Left ventricle myocardium inferior (tissue), 1 donor: Measurements from ENCODE around the gene TBX4. TPM values are rescaled to one million over a fixed set of nuclear protein-coding genes. Genes with fewer than 3 reads are reported as not detected.

ENCODE experiments used
- DNase-seq: peaks from one replicate; pipeline ENCODE4 v3.0.0-alpha.2; 2020
- H3K27ac ChIP-seq: fragments of 200-600 bp; replicated peaks from 2 replicates; pipeline ENCODE4 v1.8.0; 2021
- H3K27me3 ChIP-seq: fragments of 200-600 bp; 2 replicates; pipeline ENCODE4 v1.8.0; 2021; ENCODE audit warnings: low read depth
- H3K36me3 ChIP-seq: fragments of 200-600 bp; 2 replicates; pipeline ENCODE4 v1.8.0; 2021
- H3K4me1 ChIP-seq: fragments of 200-600 bp; 2 replicates; pipeline ENCODE4 v1.8.0; 2021
- H3K4me3 ChIP-seq: fragments of 200-600 bp; 2 replicates; pipeline ENCODE4 v1.8.0; 2021; ENCODE audit warnings: mild to moderate bottlenecking, moderate library complexity
- H3K9me3 ChIP-seq: fragments of 200-600 bp; replicated peaks from 2 replicates; pipeline ENCODE4 v1.8.0; 2021
- CTCF ChIP-seq: fragments of 200-600 bp; IDR thresholded peaks from 2 replicates; pipeline ENCODE4 v1.8.0; 2021; ENCODE audit warnings: antibody characterized with exemption, mild to moderate bottlenecking, borderline replicate concordance
- intact Hi-C: fragments of 100-400 bp; cut with micrococcal nuclease; formaldehyde crosslinking; loops from one replicate; pipeline ENCODE4 v1.11.0; 2022
- long read RNA-seq: library from polyadenylated mRNA; unstranded; transcript quantifications from one replicate; pipeline ENCODE4 v2.0.0, GENCODE V29; 2021
- total RNA-seq: library from RNA; stranded (reverse); fragmentation: NEBNext Ultra II Directional; extraction: Animal tissue kit (Norgen Biotek cat#: 25700); gene quantifications from one replicate; pipeline ENCODE4 v1.2.1, GENCODE V29; 2021
- donor health status: DM: no; HTN: yes; CAD: no; lungs with severe emphysema.

The TBX4 gene
- total RNA-seq = not detected
- long read RNA-seq = 0 reads

GRCh38 chr17:61452301-61453290, at the start of gene TBX4:
Gene TBX4, plus strand, starts transcription at chr17:61452422. Its CDS starts 4,069 bp downstream, at chr17:61456491.
- Histone ChIP-seq H3K27me3 (peaks cover 100% of the 10 kb centered on the region), H3K4me1 (peaks cover 36% of the 10 kb centered on the region), H3K36me3 (no peaks in the 10 kb centered on the region), H3K4me3 (peak within 1 kb of the TSS; percentile 59), H3K9me3 (no peaks in the 10 kb centered on the region), H3K27ac (no peak within 1 kb of the TSS)
- no peak for TF ChIP-seq CTCF
- intact Hi-C loops = no loop called here
- DNase-seq = no peak

GRCh38 chr17:61402978-61403800, 49.0 kb upstream of the TBX4 start:
- intact Hi-C loops = loop anchor here (10.0 kb wide), 1 partner anchor 398 kb away; no protein-coding TSS in a partner anchor
- no peak for DNase-seq

GRCh38 chr17:61403801-61404662, 48.2 kb upstream of the TBX4 start:
- no peaks in the 10 kb centered on the region for H3K9me3 ChIP-seq
- intact Hi-C loops = loop anchor here (10.0 kb wide), 1 partner anchor 399 kb away; no protein-coding TSS in a partner anchor
- peaks cover 10% of the 10 kb centered on the region for H3K36me3 ChIP-seq
- H3K4me3 ChIP-seq = peak overlapping the region; percentile 77
- peaks cover 98% of the 10 kb centered on the region for H3K27me3 ChIP-seq
- peaks cover 60% of the 10 kb centered on the region for H3K4me1 ChIP-seq
- TF ChIP-seq CTCF = no peak
- no peak for DNase-seq
- peak overlapping the region; percentile 93 for H3K27ac ChIP-seq

More at GRCh38 chr17:61402978-61403800, 49.0 kb upstream of the TBX4 start:
- peaks cover 98% of the 10 kb centered on the region for H3K27me3 ChIP-seq
- H3K4me3 ChIP-seq = peak overlapping the region; percentile 77
- no peaks in the 10 kb centered on the region for H3K9me3 ChIP-seq
- H3K4me1 ChIP-seq = peaks cover 58% of the 10 kb centered on the region
- TF ChIP-seq CTCF = no peak
- H3K27ac ChIP-seq = peak overlapping the region; percentile 93
- peaks cover 10% of the 10 kb centered on the region for H3K36me3 ChIP-seq

GRCh38 chr17:61404663-61404912, 47.6 kb upstream of the TBX4 start:
- Histone ChIP-seq H3K4me1 (peaks cover 57% of the 10 kb centered on the region), H3K36me3 (peaks cover 10% of the 10 kb centered on the region), H3K27me3 (peaks cover 95% of the 10 kb centered on the region), H3K9me3 (no peaks in the 10 kb centered on the region), H3K27ac (peak overlapping the region; percentile 93), H3K4me3 (peak overlapping the region; percentile 77)
- TF ChIP-seq CTCF = no peak
- intact Hi-C loops = loop anchor here (10.0 kb wide), 1 partner anchor 400 kb away; no protein-coding TSS in a partner anchor
- DNase-seq = no peak
